MM.1S (cell line): ENCODE data around the gene DNAAF3.

Experiments
- CTCF ChIP-seq: fragments of 300-600 bp; sonication (generic); IDR thresholded peaks from 2 replicates; pipeline ENCODE4 v1.5.1; 2016; ENCODE audit warnings: antibody characterized with exemption, low read length, mixed read lengths
- EZH2phosphoT487 ChIP-seq: fragments of 300-600 bp; sonication (generic); IDR thresholded peaks from 2 replicates; pipeline ENCODE4 v1.6.1; 2018; ENCODE audit warnings: antibody characterized with exemption, low read length

DNA sequence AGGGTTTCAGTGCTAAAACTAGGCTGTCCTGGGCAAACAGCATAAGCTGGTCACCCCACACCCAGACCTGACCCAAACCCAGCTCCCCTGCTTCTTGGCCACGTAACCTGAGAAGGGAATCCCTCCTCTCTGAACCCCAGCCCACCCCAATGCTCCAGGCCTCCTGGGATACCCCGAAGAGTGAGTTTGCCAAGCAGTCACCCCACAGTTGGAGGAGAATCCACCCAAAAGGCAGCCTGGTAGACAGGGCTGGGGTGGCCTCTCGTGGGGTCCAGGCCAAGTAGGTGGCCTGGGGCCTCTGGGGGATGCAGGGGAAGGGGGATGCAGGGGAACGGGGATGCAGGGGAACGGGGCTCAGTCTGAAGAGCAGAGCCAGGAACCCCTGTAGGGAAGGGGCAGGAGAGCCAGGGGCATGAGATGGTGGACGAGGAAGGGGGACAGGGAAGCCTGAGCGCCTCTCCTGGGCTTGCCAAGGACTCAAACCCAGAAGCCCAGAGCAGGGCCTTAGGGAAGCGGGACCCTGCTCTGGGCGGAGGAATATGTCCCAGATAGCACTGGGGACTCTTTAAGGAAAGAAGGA lies 51.8 kb downstream of the DNAAF3 start:
- TF ChIP-seq CTCF (no peak), EZH2phosphoT487 (no peak)
